Neuronal stem cell (in vitro differentiated cells): ENCODE results near the gene LRMDA.

Experiments
- DNase-seq: peaks from one replicate; pipeline ENCODE4 v3.0.0-alpha.2; 2013; ENCODE audit warnings: low spot score
- H2AFZ ChIP-seq: one replicate; pipeline ENCODE4 v1.6.1; 2013; ENCODE audit warnings: mild to moderate bottlenecking, low read length, inconsistent platforms
- H2AK5ac ChIP-seq: 2 replicates; pipeline ENCODE4 v1.6.1; 2013; ENCODE audit warnings: low read depth, mild to moderate bottlenecking, inconsistent platforms, low read length, moderate library complexity, mixed read lengths
- H2BK120ac ChIP-seq: 2 replicates; pipeline ENCODE4 v1.6.1; 2013; ENCODE audit warnings: low read depth, mild to moderate bottlenecking, inconsistent platforms, low read length, moderate library complexity, mixed read lengths
- H2BK12ac ChIP-seq: one replicate; pipeline ENCODE4 v1.6.1; 2013; ENCODE audit warnings: low read length, inconsistent platforms
- H2BK15ac ChIP-seq: 2 replicates; pipeline ENCODE4 v1.6.1; 2013; ENCODE audit warnings: mild to moderate bottlenecking, low read length, inconsistent platforms, mixed read lengths
- H2BK5ac ChIP-seq: one replicate; pipeline ENCODE4 v1.6.1; 2013; ENCODE audit warnings: inconsistent platforms, mild to moderate bottlenecking, low read length, moderate library complexity
- H3K14ac ChIP-seq: one replicate; pipeline ENCODE4 v1.6.1; 2013; ENCODE audit warnings: low read length, inconsistent platforms
- H3K18ac ChIP-seq: 2 replicates; pipeline ENCODE4 v1.6.1; 2013; ENCODE audit warnings: low read length, inconsistent platforms
- H3K23ac ChIP-seq: 2 replicates; pipeline ENCODE4 v1.6.1; 2013; ENCODE audit warnings: low read depth, mild to moderate bottlenecking, mixed read lengths, low read length, inconsistent platforms; ENCODE audit not compliant: poor library complexity
- H3K27ac ChIP-seq: replicated peaks from 3 replicates; pipeline ENCODE4 v1.5.1; 2013; ENCODE audit warnings: low read length, inconsistent platforms
- H3K27me3 ChIP-seq, 3 experiments: 2 replicates each; pipeline ENCODE4 v1.6.1; 2013; ENCODE audit warnings: low read length in 3 of 3, mild to moderate bottlenecking in 2 of 3, inconsistent platforms in 1 of 3, low read depth in 1 of 3, mixed read lengths in 1 of 3, moderate library complexity in 1 of 3; ENCODE audit not compliant: control insufficient read depth in 3 of 3, insufficient read depth in 3 of 3
- H3K36me3 ChIP-seq, 2 donors: replicated peaks in 1 of 2; 2 replicates each; pipeline ENCODE4 v1.6.1; 2013; ENCODE audit warnings: low read length in 2 of 2; ENCODE audit not compliant: control insufficient read depth in 2 of 2, insufficient read depth in 2 of 2
- H3K4ac ChIP-seq: 2 replicates; pipeline ENCODE4 v1.6.1; 2013; ENCODE audit warnings: inconsistent platforms, mild to moderate bottlenecking, low read length, moderate library complexity
- H3K4me1 ChIP-seq, 2 donors: 1 replicate in 1 of 2; 2 replicates in 1 of 2; pipeline ENCODE4 v1.6.1; 2013; ENCODE audit warnings: low read length in 2 of 2, low read depth in 1 of 2; ENCODE audit not compliant: control insufficient read depth in 2 of 2, insufficient read depth in 1 of 2
- H3K4me2 ChIP-seq: one replicate; pipeline ENCODE4 v1.6.1; 2013; ENCODE audit warnings: mild to moderate bottlenecking, low read length, inconsistent platforms; ENCODE audit not compliant: insufficient read depth, poor library complexity, severe bottlenecking
- H3K4me3 ChIP-seq, 2 donors: 2 replicates each; pipeline ENCODE4 v1.5.1; 2013; ENCODE audit warnings: low read length in 2 of 2, mild to moderate bottlenecking in 2 of 2, inconsistent platforms in 1 of 2, moderate library complexity in 1 of 2
- H3K79me1 ChIP-seq: one replicate; pipeline ENCODE4 v1.6.1; 2013; ENCODE audit warnings: low read depth, mild to moderate bottlenecking, inconsistent platforms, low read length, moderate library complexity
- H3K9ac ChIP-seq: one replicate; pipeline ENCODE4 v1.6.1; 2013; ENCODE audit warnings: mild to moderate bottlenecking, low read depth, low read length, inconsistent platforms; ENCODE audit not compliant: poor library complexity
- H3K9me3 ChIP-seq, 2 donors: replicated peaks in 1 of 2; 2 replicates each; pipeline versions ENCODE3 to v1.6.1; 2013; ENCODE audit warnings: low read length in 2 of 2, mild to moderate bottlenecking in 2 of 2, inconsistent platforms in 1 of 2, low read depth in 1 of 2, mixed read lengths in 1 of 2, moderate library complexity in 1 of 2; ENCODE audit not compliant: control insufficient read depth in 2 of 2, insufficient read depth in 1 of 2
- H4K8ac ChIP-seq: one replicate; pipeline ENCODE4 v1.6.1; 2013; ENCODE audit warnings: low read depth, mild to moderate bottlenecking, inconsistent platforms, low read length, moderate library complexity
- H4K91ac ChIP-seq: one replicate; pipeline ENCODE4 v1.6.1; 2013; ENCODE audit warnings: low read length, low read depth, mild to moderate bottlenecking, inconsistent platforms; ENCODE audit not compliant: poor library complexity
- WGBS, 2 donors: extraction: QIAGEN DNeasy Blood & Tissue Kit; methylation state at CpG; one replicate each; pipeline ENCODE4 v1.1.7; 2013; ENCODE audit warnings: missing lambda C conversion rate in 2 of 2, mixed read lengths in 1 of 2; ENCODE audit not compliant: insufficient read length in 2 of 2, insufficient replicate concordance in 1 of 2; ENCODE audit errors: extremely low coverage in 2 of 2; 5-methylcytosine and 5-hydroxymethylcytosine counted together

The LRMDA gene

GRCh38 chr10:76440426-76440825, 1009.0 kb downstream of the LRMDA start:
- Histone ChIP-seq H2BK5ac (no peak overlapping the region), H2AK5ac (no peak overlapping the region), H2BK12ac (no peak overlapping the region), H4K91ac (no peak overlapping the region), H3K18ac (no peak overlapping the region), H4K8ac (no peak overlapping the region), H3K14ac (no peak overlapping the region), H3K79me1 (no peaks in the 10 kb centered on the region), H2BK15ac (no peak overlapping the region), H3K36me3 (no peaks in the 10 kb centered on the region), H3K27me3 (no peaks in the 10 kb centered on the region), H3K4me3 (no peak overlapping the region), H2BK120ac (no peak overlapping the region), H3K4ac (no peak overlapping the region), H3K23ac (no peak overlapping the region), H3K4me2 (no peak overlapping the region), H2AFZ (no peak overlapping the region), H3K27ac (no peak overlapping the region), H3K4me1 (peaks cover 0 to 6% of the 10 kb centered on the region in 2 donors), H3K9ac (no peak overlapping the region), H3K9me3 (no peaks in the 10 kb centered on the region)
- DNase-seq = no peak
- no CpG with 5 or more reads among the region's 5 CpGs for WGBS, 2 donors

- DNase-seq = no peak
- Histone ChIP-seq H4K91ac (no peak overlapping the region), H2BK120ac (no peak overlapping the region), H3K23ac (no peak overlapping the region), H3K4me3 (no peak overlapping the region), H3K4me2 (no peak overlapping the region), H3K27me3 (no peaks in the 10 kb centered on the region), H3K36me3 (no peaks in the 10 kb centered on the region), H3K9me3 (no peaks in the 10 kb centered on the region), H3K4ac (no peak overlapping the region), H3K9ac (no peak overlapping the region), H2BK5ac (no peak overlapping the region), H3K27ac (no peak overlapping the region), H3K14ac (no peak overlapping the region), H3K79me1 (no peaks in the 10 kb centered on the region), H2BK12ac (no peak overlapping the region), H4K8ac (no peak overlapping the region), H2BK15ac (no peak overlapping the region), H2AFZ (no peak overlapping the region), H2AK5ac (no peak overlapping the region), H3K18ac (no peak overlapping the region), H3K4me1 (no peaks in the 10 kb centered on the region)
- no CpG with 5 or more reads among the region's 5 CpGs for WGBS, 2 donors
Measured at GRCh38 chr10:76442113-76442512, 1010.7 kb downstream of the LRMDA start.

- Histone ChIP-seq H3K14ac (no peak overlapping the region), H4K8ac (no peak overlapping the region), H3K4ac (no peak overlapping the region), H3K4me1 (no peaks in the 10 kb centered on the region), H3K79me1 (no peaks in the 10 kb centered on the region), H3K27ac (no peak overlapping the region), H3K27me3 (no peaks in the 10 kb centered on the region), H4K91ac (no peak overlapping the region), H3K9ac (no peak overlapping the region), H2BK5ac (no peak overlapping the region), H3K4me2 (no peak overlapping the region), H2BK12ac (no peak overlapping the region), H3K18ac (no peak overlapping the region), H2AK5ac (no peak overlapping the region), H2BK120ac (no peak overlapping the region), H3K23ac (no peak overlapping the region), H3K36me3 (no peaks in the 10 kb centered on the region), H2BK15ac (no peak overlapping the region), H3K4me3 (no peak overlapping the region), H3K9me3 (no peaks in the 10 kb centered on the region), H2AFZ (no peak overlapping the region)
- no CpG with 5 or more reads among the region's 6 CpGs for WGBS, 2 donors
- DNase-seq = no peak
Measured at GRCh38 chr10:76444034-76444800, 1012.8 kb downstream of the LRMDA start.

- Histone ChIP-seq H2BK120ac (no peak overlapping the region), H3K23ac (no peak overlapping the region), H3K27ac (no peak overlapping the region), H2BK5ac (no peak overlapping the region), H4K91ac (no peak overlapping the region), H3K14ac (no peak overlapping the region), H3K4me3 (no peak overlapping the region), H4K8ac (no peak overlapping the region), H2AK5ac (no peak overlapping the region), H2AFZ (no peak overlapping the region), H3K27me3 (no peaks in the 10 kb centered on the region), H3K9me3 (no peaks in the 10 kb centered on the region), H2BK15ac (no peak overlapping the region), H3K79me1 (no peaks in the 10 kb centered on the region), H3K4me1 (no peaks in the 10 kb centered on the region), H2BK12ac (no peak overlapping the region), H3K36me3 (no peaks in the 10 kb centered on the region), H3K18ac (no peak overlapping the region), H3K4ac (no peak overlapping the region), H3K4me2 (no peak overlapping the region), H3K9ac (no peak overlapping the region)
- WGBS, 2 donors = no CpG with 5 or more reads among the region's 1 CpG
- no peak for DNase-seq
Measured at GRCh38 chr10:76447578-76447977, 1016.2 kb downstream of the LRMDA start.
